Measurements from ENCODE around the gene CCDC17. TPM values are rescaled to one million over a fixed set of nuclear protein-coding genes. Genes with fewer than 3 reads are reported as not detected.

Gene CCDC17
- polyA plus RNA-seq, 1 donor (not counting 4 experiments of a cell fraction or from before 2014, with no cell fraction given): 0.37 TPM

DNA sequence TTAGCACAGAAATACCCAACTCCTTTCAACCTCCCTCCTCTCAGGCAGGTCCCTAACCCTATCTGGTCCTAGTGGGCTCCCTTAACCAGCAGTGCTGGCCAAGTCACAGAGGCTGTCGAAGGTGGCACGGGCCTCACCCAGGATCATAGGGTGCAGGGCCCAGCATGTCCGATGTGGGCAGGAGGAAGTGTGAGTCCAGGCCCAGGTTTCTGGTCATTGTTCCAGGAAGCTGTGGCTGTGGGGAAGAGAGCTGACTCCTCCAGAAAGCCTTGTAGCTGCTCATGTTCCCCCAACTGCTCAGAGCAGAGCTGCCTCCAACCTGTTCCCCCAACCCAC, 2.4 kb downstream of the CCDC17 start:
- Histone ChIP-seq H3K4me1 (ENCODE audit: control insufficient read depth, extremely low read depth, insufficient read depth, low read length) (peaks cover 17% of the 10 kb centered on the region), H3K4me2 (ENCODE audit: control insufficient read depth, extremely low read depth, insufficient read depth, low read depth, low read length) (no peak overlapping the region), H3K36me3 (ENCODE audit: control insufficient read depth in 2 of 2, extremely low read depth in 1 of 2, insufficient read depth in 2 of 2, low read length in 2 of 2) (peaks cover 14 to 15% of the 10 kb centered on the region in 2 experiments), H3K27ac (ENCODE audit: control insufficient read depth, insufficient read depth, low read length) (no peak overlapping the region), H3K4me3 (ENCODE audit: control insufficient read depth in 2 of 3, extremely low read depth in 1 of 3, insufficient read depth in 2 of 3, low read depth in 1 of 3, low read length in 3 of 3) (no peak overlapping the region), H3K9me1 (ENCODE audit: control insufficient read depth, extremely low read depth, insufficient read depth, low read length) (peaks cover 5% of the 10 kb centered on the region), H3K79me2 (ENCODE audit: control insufficient read depth, insufficient read depth, low read length) (no peaks in the 10 kb centered on the region), H3K9me3 (ENCODE audit: control insufficient read depth, low read depth, low read length) (no peaks in the 10 kb centered on the region), H2AFZ (ENCODE audit: control insufficient read depth, low read length) (no peak overlapping the region), H4K20me1 (ENCODE audit: control insufficient read depth, extremely low read depth, insufficient read depth, low read length) (no peaks in the 10 kb centered on the region), H3K27me3 (ENCODE audit: control insufficient read depth, extremely low read depth, insufficient read depth, low read length) (no peaks in the 10 kb centered on the region), H3K9ac (ENCODE audit: control insufficient read depth, extremely low read depth, insufficient read depth, low read length) (no peak overlapping the region)
- dilution Hi-C loops (cut with MboI; ENCODE audit: extremely low pct_ligation_motif_present, low sequenced_read_pairs): no loop called here
- no peak for DNase-seq (ENCODE audit: low read depth, low spot score)
- FAIRE-seq: no peak
- TF ChIP-seq EZH2 (IDR thresholded peaks at IDR 0.05; ENCODE audit: low read length): no peak

GRCh38 chr1:45620588-45621500, 3.0 kb downstream of the CCDC17 start:
- TF ChIP-seq CTCF (optimal IDR thresholded peaks at IDR 0.05 in 1 of 3, IDR thresholded peaks at IDR 0.05 in 1 of 3, conservative IDR thresholded peaks at IDR 0.05 in 1 of 3; ENCODE audit: extremely low read depth in 1 of 3, insufficient read depth in 2 of 3, low read length in 3 of 3) (no peak), EZH2 (IDR thresholded peaks at IDR 0.05; ENCODE audit: low read length) (no peak)
- Histone ChIP-seq H3K9me1 (ENCODE audit: control insufficient read depth, extremely low read depth, insufficient read depth, low read length) (peaks cover 5% of the 10 kb centered on the region), H2AFZ (ENCODE audit: control insufficient read depth, low read length) (no peak overlapping the region), H3K9ac (ENCODE audit: control insufficient read depth, extremely low read depth, insufficient read depth, low read length) (no peak overlapping the region), H3K4me2 (ENCODE audit: control insufficient read depth, extremely low read depth, insufficient read depth, low read depth, low read length) (no peak overlapping the region), H3K27me3 (ENCODE audit: control insufficient read depth, extremely low read depth, insufficient read depth, low read length) (no peaks in the 10 kb centered on the region), H3K4me1 (ENCODE audit: control insufficient read depth, extremely low read depth, insufficient read depth, low read length) (peaks cover 17% of the 10 kb centered on the region), H4K20me1 (ENCODE audit: control insufficient read depth, extremely low read depth, insufficient read depth, low read length) (no peaks in the 10 kb centered on the region), H3K79me2 (ENCODE audit: control insufficient read depth, insufficient read depth, low read length) (no peaks in the 10 kb centered on the region), H3K4me3 (ENCODE audit: control insufficient read depth in 2 of 3, extremely low read depth in 1 of 3, insufficient read depth in 2 of 3, low read depth in 1 of 3, low read length in 3 of 3) (no peak overlapping the region), H3K9me3 (ENCODE audit: control insufficient read depth, low read depth, low read length) (no peaks in the 10 kb centered on the region), H3K27ac (ENCODE audit: control insufficient read depth, insufficient read depth, low read length) (no peak overlapping the region), H3K36me3 (ENCODE audit: control insufficient read depth in 2 of 2, extremely low read depth in 1 of 2, insufficient read depth in 2 of 2, low read length in 2 of 2) (peaks cover 12 to 14% of the 10 kb centered on the region in 2 experiments)
- dilution Hi-C loops (cut with MboI; ENCODE audit: extremely low pct_ligation_motif_present, low sequenced_read_pairs): no loop called here
- no peak for FAIRE-seq
- no peak for DNase-seq (ENCODE audit: low read depth, low spot score)

All from keratinocyte (primary cell).